DND-41 (cell line): ENCODE data around the gene SLC9A4.

Source experiments
- CTCF ChIP-seq: IDR thresholded peaks from 2 replicates; pipeline ENCODE4 v1.5.1; 2012; ENCODE audit warnings: borderline replicate concordance, low read length, moderate library complexity, mild to moderate bottlenecking; ENCODE audit not compliant: poor library complexity, severe bottlenecking; ENCODE audit errors: extremely low read depth
- EZH2 ChIP-seq: IDR thresholded peaks from 3 replicates; pipeline ENCODE4 v1.6.1; 2012; ENCODE audit warnings: borderline replicate concordance, low read depth, mild to moderate bottlenecking, moderate library complexity, low read length, inconsistent platforms; ENCODE audit not compliant: severe bottlenecking

GRCh38 chr2:102481931-102482330, 8.9 kb downstream of the SLC9A4 start:
- TF ChIP-seq EZH2 (no peak), CTCF (no peak)
